ENCODE results near the gene HEYL. TPM values are rescaled to one million over a fixed set of nuclear protein-coding genes. Genes with fewer than 3 reads are reported as not detected.
A peak's percentile ranks its signal among the peaks of the same experiment; 100 is the strongest.

Gene HEYL
- total and polyA plus RNA-seq, 2 of the 8 experiments (the other 6 are each of a cell fraction or from before 2014, with no cell fraction given) = 1.8 to 3.1 TPM

DNA sequence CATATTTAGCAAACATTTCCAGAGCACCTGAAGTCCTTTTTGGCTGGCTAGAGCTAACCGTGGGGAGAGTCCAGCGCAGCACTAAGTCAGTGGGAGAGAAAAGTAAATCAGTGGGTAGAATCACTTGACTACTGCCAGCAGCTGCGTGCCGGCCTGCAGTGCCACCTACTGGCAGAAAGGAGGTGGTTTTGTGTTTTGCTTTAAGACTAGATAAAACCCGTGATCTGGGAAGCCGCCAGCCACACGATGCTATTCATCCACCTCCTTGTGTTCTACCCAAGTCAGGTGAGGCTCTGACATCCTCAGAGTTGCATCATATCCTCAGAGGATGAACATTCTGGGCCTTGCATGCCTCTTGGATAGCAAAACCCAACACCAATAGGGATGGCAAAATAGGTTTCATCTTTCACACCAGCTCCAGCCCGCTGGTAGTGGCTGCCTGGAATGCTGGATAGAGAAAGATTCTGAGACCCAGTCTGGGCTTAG lies 14.1 kb upstream of the HEYL start (continued):
- TF ChIP-seq CBX8 (IDR thresholded peaks at IDR 0.05; ENCODE audit: borderline replicate concordance, low read depth, low read length) = no peak
- no peak for TF ChIP-seq KDM4A (IDR thresholded peaks at IDR 0.05; ENCODE audit: low read depth, low read length, severe bottlenecking)
- no peak for TF ChIP-seq TEAD4 (IDR thresholded peaks at IDR 0.05; ENCODE audit: low read depth, low read length)
- TF ChIP-seq SP4 (IDR thresholded peaks at IDR 0.05; ENCODE audit: low read length) = no peak
- no peak for TF ChIP-seq ZNF274 (IDR thresholded peaks at IDR 0.05; ENCODE audit: borderline replicate concordance, extremely low read depth, low read length)
- TF ChIP-seq, protein P1, sequence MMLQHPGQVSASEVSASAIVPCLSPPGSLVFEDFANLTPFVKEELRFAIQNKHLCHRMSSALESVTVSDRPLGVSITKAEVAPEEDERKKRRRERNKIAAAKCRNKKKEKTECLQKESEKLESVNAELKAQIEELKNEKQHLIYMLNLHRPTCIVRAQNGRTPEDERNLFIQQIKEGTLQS (IDR thresholded peaks at IDR 0.05; ENCODE audit: insufficient read depth, low read depth, low read length) = 0 out of 2 replicates have a peak, but pooled peaks have one; percentile 46
- TF ChIP-seq RAD21 (IDR thresholded peaks at IDR 0.05 in 1 of 2, conservative IDR thresholded peaks at IDR 0.05 in 1 of 2; ENCODE audit: low read depth in 2 of 2, low read length in 2 of 2) = peak; percentile 86 to 89
- no peak for TF ChIP-seq GABPA (IDR thresholded peaks at IDR 0.05; ENCODE audit: borderline replicate concordance, insufficient read depth, low read length)
- TF ChIP-seq PHF8 (conservative IDR thresholded peaks at IDR 0.05; ENCODE audit: low read depth, low read length) = no peak
- TF ChIP-seq BACH1 (IDR thresholded peaks at IDR 0.05; ENCODE audit: low read length) = no peak
- no peak for TF ChIP-seq HDAC6 (IDR thresholded peaks at IDR 0.05; ENCODE audit: low read depth, low read length)
- TF ChIP-seq TBP (IDR thresholded peaks at IDR 0.05; ENCODE audit: low read depth, low read length) = no peak
